Right lobe of liver (tissue), 6 donors: ENCODE results near the gene KIF5C. TPM values are rescaled to one million over a fixed set of nuclear protein-coding genes. Genes with fewer than 3 reads are reported as not detected.

ENCODE experiments used
- ATAC-seq, 4 donors: fragments of 200-7000 bp; cut with Tn5 transposase; one replicate each; pipeline ENCODE4 v1.9.1; 2020; ENCODE audit warnings: mild to moderate bottlenecking in 4 of 4, moderate library complexity in 4 of 4
- DNase-seq, 3 donors: peaks; one replicate each; pipeline ENCODE4 v3.0.0-alpha.2; 2020
- H3K27ac ChIP-seq, 3 donors: fragments of 200-600 bp; one replicate each; pipeline ENCODE4 v1.8.0; 2022
- H3K27me3 ChIP-seq, 2 donors: fragments of 200-600 bp; one replicate each; pipeline ENCODE4 v1.8.0; 2022
- H3K36me3 ChIP-seq, 4 donors: fragments of 200-600 bp; sonication (generic) in 1 of 4; one replicate each; pipeline versions ENCODE4 v1.5.1 to v1.8.0; 2017 to 2022; ENCODE audit warnings: control low read depth in 1 of 4
- H3K4me1 ChIP-seq, 4 donors: fragments of 200-600 bp; sonication (generic) in 1 of 4; one replicate each; pipeline versions ENCODE4 v1.5.1 to v1.8.0; 2017 to 2022; ENCODE audit warnings: control low read depth in 1 of 4
- H3K4me3 ChIP-seq, 3 donors: fragments of 200-600 bp; one replicate each; pipeline ENCODE4 v1.8.0; 2022
- H3K9me3 ChIP-seq, 4 donors: fragments of 200-600 bp; sonication (generic) in 1 of 4; one replicate each; pipeline versions ENCODE4 v1.5.1 to v1.8.0; 2017 to 2022; ENCODE audit warnings: control low read depth in 1 of 4
- CTCF ChIP-seq, 4 donors: fragments of 200-600 bp in 3 of 4; fragments of 450-650 bp in 1 of 4; IDR thresholded peaks; one replicate each; pipeline versions ENCODE4 v1.5.1 to v1.8.0; 2016 to 2022; ENCODE audit warnings: antibody characterized with exemption in 4 of 4, mild to moderate bottlenecking in 2 of 4
- POLR2A ChIP-seq: fragments of 450-650 bp; IDR thresholded peaks from one replicate; pipeline ENCODE4 v1.6.1; 2017; ENCODE audit warnings: antibody characterized with exemption, mild to moderate bottlenecking
- WGBS: methylation state at CpG from one replicate; pipeline ENCODE4 v1.1.6; 2018; ENCODE audit warnings: low coverage, low lambda C conversion rate; ENCODE audit not compliant: insufficient coverage; ENCODE audit errors: missing lambda C conversion rate; 5-methylcytosine and 5-hydroxymethylcytosine counted together
- intact Hi-C, 2 donors: fragments of 100-400 bp; cut with DNase I; formaldehyde crosslinking; loops; one replicate each; pipeline versions ENCODE4 v1.11.2 to v1.14.1; 2022
- total RNA-seq, 6 experiments: library from RNA; depleted of rRNA in 2 of 6; stranded (reverse); fragments of >200 nt in 2 of 6; fragmentation: NEBNext Ultra II Directional in 3 of 6; extraction: Animal tissue kit (Norgen Biotek cat#: 25700) in 3 of 6; gene quantifications; one replicate each; pipeline versions ENCODE4 v1.1.0 to v1.2.4, GENCODE V29; 2016 to 2023
- donor health status: DM: no; HTN: yes; CAD: no.
- donor health status: DM: no; HTN: no; CAD: no.
- donor health status: DM: no; HTN: no; CAD: no.
- donor health status: DM: no; HTN: yes; CAD: no.
- donor health status: DM: no; HTN: yes; CAD: no.

Gene KIF5C
- total RNA-seq, 6 experiments from 2014 or later = 0.07 to 1.1 (median 0.34) TPM

- no peak overlapping the region for H3K27ac ChIP-seq
- ATAC-seq (no peak), DNase-seq (no peak)
- no peaks in the 10 kb centered on the region for H3K4me1 ChIP-seq
- no peaks in the 10 kb centered on the region for H3K36me3 ChIP-seq
- no peak overlapping the region for H3K4me3 ChIP-seq
- WGBS = 82% methylated on average over 7 of the region's 7 CpGs
- no peaks in the 10 kb centered on the region for H3K9me3 ChIP-seq
- H3K27me3 ChIP-seq = no peaks in the 10 kb centered on the region
- TF ChIP-seq CTCF (IDR thresholded peaks at IDR 0.05) (no peak), POLR2A (no peak)
- intact Hi-C loops = no loop called here
These were observed 24.8 kb downstream of the KIF5C start for GRCh38 chr2:148899638-148900318.

GRCh38 chr2:148900350-148900837 is 25.4 kb downstream of the KIF5C start:
- TF ChIP-seq CTCF (IDR thresholded peaks at IDR 0.05) (no peak), POLR2A (no peak)
- no peak for ATAC-seq
- WGBS = 51% methylated on average over 2 of the region's 2 CpGs

GRCh38 chr2:148901142-148901541 is 26.1 kb downstream of the KIF5C start:
- Histone ChIP-seq H3K4me3 (no peak overlapping the region), H3K36me3 (no peaks in the 10 kb centered on the region), H3K27me3 (no peaks in the 10 kb centered on the region), H3K4me1 (no peaks in the 10 kb centered on the region), H3K27ac (no peak overlapping the region), H3K9me3 (no peaks in the 10 kb centered on the region)
- no peak for DNase-seq
- WGBS = 25% methylated on average over 1 of the region's 1 CpG
- no peak for TF ChIP-seq POLR2A
- no peak for ATAC-seq
- intact Hi-C loops = no loop called here

More at GRCh38 chr2:148900350-148900837, 25.4 kb downstream of the KIF5C start:
- intact Hi-C loops = no loop called here
- Histone ChIP-seq H3K27me3 (no peaks in the 10 kb centered on the region), H3K9me3 (no peaks in the 10 kb centered on the region), H3K4me1 (no peaks in the 10 kb centered on the region), H3K27ac (no peak overlapping the region), H3K36me3 (no peaks in the 10 kb centered on the region), H3K4me3 (no peak overlapping the region)
- no peak for DNase-seq

GRCh38 chr2:148902798-148903197 is 27.8 kb downstream of the KIF5C start:
- no peaks in the 10 kb centered on the region for H3K27me3 ChIP-seq
- ATAC-seq (no peak), DNase-seq (no peak)
- TF ChIP-seq CTCF (IDR thresholded peaks at IDR 0.05) (no peak), POLR2A (no peak)
- H3K27ac ChIP-seq = no peak overlapping the region
- H3K9me3 ChIP-seq = no peaks in the 10 kb centered on the region
- no CpG with 5 or more reads among the region's 1 CpG for WGBS
- no peaks in the 10 kb centered on the region for H3K36me3 ChIP-seq
- no peak overlapping the region for H3K4me3 ChIP-seq
- intact Hi-C loops = no loop called here
- no peaks in the 10 kb centered on the region for H3K4me1 ChIP-seq

- no peaks in the 10 kb centered on the region for H3K27me3 ChIP-seq
- ATAC-seq = no peak
- TF ChIP-seq CTCF (IDR thresholded peaks at IDR 0.05) (no peak), POLR2A (no peak)
These were observed 28.3 kb downstream of the KIF5C start for GRCh38 chr2:148903294-148903693.

More at GRCh38 chr2:148903294-148903693, 28.3 kb downstream of the KIF5C start:
- H3K27ac ChIP-seq = no peak overlapping the region
- DNase-seq = no peak
- WGBS = 63% methylated on average over 6 of the region's 6 CpGs
- intact Hi-C loops = no loop called here
- no peak overlapping the region for H3K4me3 ChIP-seq
- no peaks in the 10 kb centered on the region for H3K9me3 ChIP-seq
- H3K4me1 ChIP-seq = no peaks in the 10 kb centered on the region
- H3K36me3 ChIP-seq = no peaks in the 10 kb centered on the region
